Stimulated activated CD4-positive, alpha-beta T cell treated with anti-CD3 and anti-CD28 coated beads, TNF-alpha, amount 100 ng/mL, for 48 hours (primary cell): ENCODE results near the gene MAFG.

ENCODE experiments used
- DNase-seq, 3 donors: peaks; one replicate each; pipeline ENCODE4 v3.0.0-alpha.2; 2020; ENCODE audit warnings: low read depth in 3 of 3

The MAFG gene

GRCh38 chr17:81927653-81928543 lies at the start of gene MAFG:
MAFG (minus strand) TSS chr17:81927735; CDS start chr17:81923185, 4,550 bp downstream.
- peak; percentile 78 to 85 (median 79) for DNase-seq

GRCh38 chr17:81976332-81977210 lies 49.0 kb upstream of the MAFG start:
- peak in 1 of 3 donors; percentile 49 for DNase-seq

- DNase-seq = no peak
Measured at GRCh38 chr17:81973432-81973831, 45.9 kb upstream of the MAFG start.

- DNase-seq = no peak
Measured at GRCh38 chr17:81968850-81969812, 41.6 kb upstream of the MAFG start.

- DNase-seq = no peak
Measured at GRCh38 chr17:81968396-81968745, 40.8 kb upstream of the MAFG start.

GRCh38 chr17:81967533-81968395 lies 40.2 kb upstream of the MAFG start:
- peak; percentile 70 to 84 (median 83) for DNase-seq

GRCh38 chr17:81967244-81967532 lies 39.7 kb upstream of the MAFG start:
- no peak for DNase-seq

- DNase-seq = no peak
Measured at GRCh38 chr17:81966343-81967243, 39.1 kb upstream of the MAFG start.

GRCh38 chr17:81964081-81964849 lies 36.7 kb upstream of the MAFG start:
- DNase-seq = no peak

GRCh38 chr17:81962499-81963441 lies 35.2 kb upstream of the MAFG start:
- no peak for DNase-seq

- DNase-seq = no peak
Measured at GRCh38 chr17:81961521-81962498, 34.3 kb upstream of the MAFG start.

- no peak for DNase-seq
Measured at GRCh38 chr17:81961087-81961511, 33.6 kb upstream of the MAFG start, which contains the start of gene NOTUM. NOTUM (minus strand) TSS chr17:81961187; CDS start chr17:81960909, 278 bp downstream.

- DNase-seq = no peak
Measured at GRCh38 chr17:81960130-81960958, 32.8 kb upstream of the MAFG start.

- DNase-seq = peak; percentile 32 to 74 (median 58)
Measured at GRCh38 chr17:81959362-81960129, 32.0 kb upstream of the MAFG start.
